Pons (tissue), 1 donor: ENCODE measurements around the gene PTPN7.
"Not testable (repeated sequence)": the region's sequence is repeated elsewhere in the genome, so short reads cannot be mapped to it uniquely, and the experiment has no call there.

Source experiments
- DNase-seq: peaks from one replicate; pipeline ENCODE4 v3.0.0-alpha.2; 2016; ENCODE audit warnings: low spot score

Gene PTPN7

DNA sequence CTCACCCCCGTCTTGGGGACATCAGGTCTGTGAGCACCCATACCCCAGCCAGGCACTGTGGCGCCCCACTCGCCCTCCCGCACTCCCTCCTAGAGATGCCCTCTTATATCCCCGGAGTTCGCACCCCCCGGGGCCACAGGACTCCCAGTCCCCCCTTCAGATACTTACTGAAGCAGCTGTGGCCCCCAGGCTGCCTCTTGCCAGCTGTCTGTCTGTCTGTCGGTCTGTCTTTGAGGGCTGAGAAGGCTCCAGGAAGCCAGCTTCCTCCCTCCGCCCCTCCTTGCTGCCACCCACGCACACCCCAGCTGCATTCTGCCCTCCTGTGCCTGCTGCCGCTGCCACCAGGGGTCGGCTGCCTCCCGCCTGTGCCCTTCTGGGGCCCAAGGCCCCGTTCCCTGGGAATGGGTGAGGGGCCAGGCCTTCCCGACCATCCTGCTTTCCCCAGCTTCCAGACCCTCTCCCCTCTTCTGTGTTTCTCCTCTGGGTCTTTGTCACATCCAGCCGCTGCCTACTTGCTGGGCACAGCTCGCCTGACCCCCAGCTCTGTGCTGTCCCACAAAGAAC, at the start of gene PTPN7:
Gene PTPN7, minus strand, starts transcription at position 226 of the 564 bp plus-strand sequence. CDS start 1,200 bp downstream, outside the sequence.
- no peak for DNase-seq

- DNase-seq = no peak
Observed at GRCh38 chr1:202208351-202208857, 48.0 kb upstream of the PTPN7 start.

- DNase-seq = no peak
Observed at GRCh38 chr1:202207292-202207691, 46.9 kb upstream of the PTPN7 start.

- no peak for DNase-seq
Observed at GRCh38 chr1:202205523-202206190, 45.3 kb upstream of the PTPN7 start.

- no peak for DNase-seq
Observed at GRCh38 chr1:202204065-202204464, 43.7 kb upstream of the PTPN7 start.

GRCh38 chr1:202203238-202204039, 43.0 kb upstream of the PTPN7 start:
- DNase-seq = no peak

DNA sequence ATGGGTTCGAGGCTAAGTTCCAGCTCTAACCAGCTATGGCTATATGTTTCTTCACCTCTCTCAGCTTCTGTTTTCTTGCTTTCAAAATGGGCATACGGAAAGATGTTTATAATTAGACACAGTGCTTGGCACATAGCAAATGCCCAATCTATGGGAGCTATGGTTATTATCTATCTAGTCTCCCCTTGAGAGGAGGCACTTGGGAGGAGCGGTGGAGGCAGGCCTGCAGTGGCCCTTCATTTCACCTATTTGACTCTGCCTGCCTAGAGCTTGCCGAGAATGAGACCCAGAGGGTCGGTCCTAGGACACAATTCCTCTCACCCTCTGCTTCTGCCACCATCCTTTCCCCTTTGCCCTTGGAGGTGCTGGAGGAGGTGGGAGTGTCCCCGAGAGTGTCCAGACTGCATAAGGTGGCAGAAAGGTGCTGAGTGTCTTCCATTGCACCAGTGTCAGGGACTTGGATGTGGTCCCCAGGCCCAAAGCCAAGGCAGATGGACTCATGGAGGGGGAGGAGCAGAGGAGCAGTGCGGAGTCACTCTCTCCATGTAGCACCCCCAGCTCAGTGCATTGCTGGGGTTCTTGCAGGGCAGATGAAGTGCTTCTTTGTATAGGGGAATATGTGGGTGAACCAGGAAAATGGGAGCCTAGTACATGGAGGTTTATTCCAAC, 42.2 kb upstream of the PTPN7 start:
- no peak for DNase-seq

GRCh38 chr1:202201971-202202370, 41.6 kb upstream of the PTPN7 start:
- no peak for DNase-seq

GRCh38 chr1:202201266-202201665, 40.9 kb upstream of the PTPN7 start:
- DNase-seq = no peak

DNA sequence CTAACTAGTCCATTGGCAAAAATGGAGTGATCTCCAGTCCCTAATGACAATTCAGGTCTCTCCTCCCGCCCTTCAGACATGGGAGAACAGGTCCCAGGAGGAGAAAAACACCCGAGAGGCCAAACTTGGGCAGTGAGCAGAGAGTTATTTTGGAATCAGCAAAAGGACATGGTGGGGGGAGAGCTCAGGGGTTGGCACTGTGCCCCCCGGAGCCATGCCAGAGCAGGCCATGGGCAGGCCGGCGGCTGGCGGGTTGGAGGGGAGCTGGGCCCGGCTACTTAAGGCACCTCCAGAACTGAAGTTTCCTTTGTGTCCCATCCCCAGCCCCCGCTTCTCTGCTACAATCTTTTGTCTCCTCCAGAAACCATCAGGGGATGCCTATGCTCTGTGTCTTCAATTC, 40.3 kb upstream of the PTPN7 start:
- no peak for DNase-seq

DNA sequence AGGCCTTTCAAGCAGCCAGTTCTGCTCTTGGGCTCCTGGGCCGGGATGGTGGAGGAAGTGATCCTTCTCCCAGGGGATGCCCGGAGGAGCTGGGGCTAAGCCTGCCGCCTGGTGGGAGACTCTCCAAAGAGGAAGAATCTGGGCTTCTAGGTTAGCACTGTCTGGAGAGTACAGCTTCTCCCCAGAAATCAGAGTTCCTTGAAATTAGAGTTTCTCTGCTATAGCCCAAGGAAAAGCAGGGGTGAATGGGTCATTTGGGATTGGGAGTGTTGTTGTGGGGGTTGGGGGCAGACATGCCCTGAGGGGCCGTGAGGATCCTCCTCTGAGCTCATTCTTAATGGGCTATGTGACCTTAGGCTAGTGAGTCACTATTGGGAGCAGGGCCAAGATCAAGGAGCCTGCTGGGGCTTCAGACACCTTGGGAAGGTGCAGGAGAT, 39.7 kb upstream of the PTPN7 start:
- no peak for DNase-seq

GRCh38 chr1:202199040-202199889, 38.9 kb upstream of the PTPN7 start:
- no peak for DNase-seq

GRCh38 chr1:202198366-202198724, 37.9 kb upstream of the PTPN7 start:
- no peak for DNase-seq

GRCh38 chr1:202197653-202198365, 37.4 kb upstream of the PTPN7 start:
- DNase-seq = no peak

GRCh38 chr1:202194328-202194648, 33.9 kb upstream of the PTPN7 start:
- no peak for DNase-seq

GRCh38 chr1:202193614-202194327, 33.4 kb upstream of the PTPN7 start, which contains the start of gene LGR6:
LGR6 (plus strand) TSS chr1:202193799; CDS start chr1:202193990, 191 bp downstream.
- DNase-seq = no peak

GRCh38 chr1:202192770-202193613, 32.6 kb upstream of the PTPN7 start:
- DNase-seq = peak; percentile 23

- DNase-seq = not testable (repeated sequence)
Observed at GRCh38 chr1:202191391-202191790, 31.0 kb upstream of the PTPN7 start.
